GM21825 (cell line): ENCODE results near the gene KLHL17.

Experiments
- ATAC-seq: cut with Tn5 transposase; IDR thresholded peaks from one replicate; pipeline ENCODE4 v1.9.1; 2021; ENCODE audit warnings: mild to moderate bottlenecking, moderate library complexity; ENCODE audit not compliant: unreplicated experiment

KLHL17 gene

GRCh38 chr1:960363-961131 lies at the start of gene KLHL17:
Gene KLHL17 (plus strand): TSS chr1:960584. CDS start chr1:960694, 110 bp downstream.
- ATAC-seq, result peak; percentile 47

- no peak for ATAC-seq
Observed at GRCh38 chr1:910881-911721, 49.3 kb upstream of the KLHL17 start.

- no peak for ATAC-seq
Observed at GRCh38 chr1:911875-912739, 48.3 kb upstream of the KLHL17 start.

- ATAC-seq, result no peak
Observed at GRCh38 chr1:912740-913301, 47.6 kb upstream of the KLHL17 start.

DNA sequence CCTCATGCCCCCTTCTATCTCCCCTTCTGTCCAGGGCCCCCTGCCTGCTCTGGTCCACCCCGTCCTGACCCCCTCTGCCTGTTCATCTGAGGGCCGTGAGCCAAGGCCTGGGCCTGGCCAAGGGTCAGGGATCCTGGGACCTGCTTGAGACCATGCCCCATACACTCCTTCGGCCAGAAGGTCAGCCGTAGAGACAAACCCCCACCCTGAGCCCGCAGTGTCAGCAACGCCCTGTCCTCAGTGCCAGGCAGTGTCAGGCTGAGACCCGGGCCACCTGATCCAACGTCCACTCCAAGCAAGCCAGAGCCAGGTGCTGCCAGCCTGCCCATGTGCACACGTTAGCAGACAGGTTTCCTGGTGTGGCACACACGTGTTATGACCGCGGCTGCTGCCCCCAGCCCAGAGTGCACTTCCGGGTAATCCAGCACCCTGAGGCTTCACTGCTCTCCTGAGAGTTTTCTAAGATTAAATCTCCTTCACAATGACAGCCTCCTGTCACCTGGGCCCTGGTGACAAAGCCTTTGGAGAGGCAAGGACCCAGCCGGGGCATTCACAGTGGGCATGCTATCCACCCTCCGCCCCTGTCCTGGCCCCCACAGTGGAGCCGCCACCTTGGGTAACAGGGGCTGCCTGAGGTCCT lies 46.8 kb upstream of the KLHL17 start:
- ATAC-seq, result no peak

- ATAC-seq, result no peak
Observed at GRCh38 chr1:914131-914890, 46.1 kb upstream of the KLHL17 start.

- no peak for ATAC-seq
Observed at GRCh38 chr1:914891-915280, 45.5 kb upstream of the KLHL17 start.

GRCh38 chr1:915295-916172 lies 44.9 kb upstream of the KLHL17 start:
- no peak for ATAC-seq

DNA sequence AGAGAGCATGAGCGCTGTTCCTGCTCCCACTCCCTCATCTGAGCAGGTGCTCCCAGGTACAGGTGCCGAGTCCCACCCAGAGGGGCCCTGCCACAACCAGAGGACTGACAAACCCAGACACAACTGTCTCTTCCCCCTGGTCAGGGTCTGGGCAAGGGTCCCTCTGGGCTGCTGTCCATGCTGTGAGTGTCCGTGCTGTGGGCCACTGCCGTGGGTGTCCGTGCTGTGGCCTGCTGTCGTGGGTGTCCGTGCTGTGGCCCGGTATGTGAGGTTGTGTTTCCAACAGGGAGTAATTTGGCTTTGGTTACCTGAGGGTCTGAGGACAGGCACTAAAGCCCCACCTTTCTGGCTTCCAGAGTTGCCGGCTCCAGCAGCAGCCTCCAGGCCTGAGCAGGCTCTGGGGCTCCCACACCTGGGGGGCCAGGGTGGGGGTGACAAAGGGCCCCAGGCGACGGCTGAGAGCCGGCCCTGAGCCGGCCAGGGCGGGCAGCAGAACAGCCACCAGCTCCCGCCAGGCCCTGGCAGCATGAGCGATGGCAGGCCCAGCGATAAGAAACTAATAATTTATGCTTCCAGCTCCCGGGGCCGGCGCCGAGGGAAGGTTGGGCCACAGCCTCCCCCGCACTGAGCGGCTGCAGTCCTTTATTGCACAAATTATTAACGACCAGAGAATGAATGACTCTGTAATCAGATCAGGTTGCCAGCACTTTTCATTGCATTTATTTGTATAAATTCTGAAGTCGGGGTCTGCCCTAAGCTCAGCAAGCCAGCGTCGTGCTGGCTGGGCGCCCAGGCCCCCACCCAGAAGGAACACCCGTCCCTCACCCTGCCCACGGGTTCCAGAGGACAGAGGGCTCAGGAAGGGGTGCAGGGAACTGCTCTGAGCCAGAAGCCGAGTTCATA lies 44.0 kb upstream of the KLHL17 start:
- ATAC-seq, result no peak

- ATAC-seq, result no peak
Observed at GRCh38 chr1:917076-917459, 43.3 kb upstream of the KLHL17 start.

GRCh38 chr1:917466-918091 lies 42.8 kb upstream of the KLHL17 start:
- ATAC-seq, result no peak

DNA sequence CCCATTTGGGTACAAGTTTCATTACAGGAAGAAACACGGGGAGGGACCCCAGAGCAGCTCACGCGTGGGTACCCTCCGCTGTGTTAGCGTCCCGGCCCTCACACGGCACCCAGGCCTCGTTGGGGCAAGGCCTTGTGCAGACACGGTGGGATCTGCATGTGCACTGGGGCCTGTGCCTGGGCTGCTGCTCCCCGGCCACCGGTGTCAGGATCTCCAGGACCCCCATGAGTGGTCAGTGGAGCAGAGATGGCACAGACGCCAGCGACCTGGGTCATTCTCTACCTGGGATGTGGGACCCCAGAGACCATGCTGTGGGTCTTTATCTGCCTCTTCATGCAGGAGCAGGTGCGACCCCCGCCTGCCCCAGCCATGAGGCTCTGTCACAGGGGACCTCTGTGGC lies 42.0 kb upstream of the KLHL17 start:
- no peak for ATAC-seq

- ATAC-seq, result no peak
Observed at GRCh38 chr1:918843-919242, 41.5 kb upstream of the KLHL17 start.

- no peak for ATAC-seq
Observed at GRCh38 chr1:919271-919872, 41.0 kb upstream of the KLHL17 start.

GRCh38 chr1:920010-920409 lies 40.4 kb upstream of the KLHL17 start:
- ATAC-seq, result no peak

- ATAC-seq, result no peak
Observed at GRCh38 chr1:920521-920920, 39.9 kb upstream of the KLHL17 start.
